ENCODE results near the gene NUDT7. TPM values are rescaled to one million over a fixed set of nuclear protein-coding genes. Genes with fewer than 3 reads are reported as not detected.

NUDT7 gene
- polyA plus RNA-seq, 3 donors, result 4.2 to 6.1 (median 5.0) TPM

DNA sequence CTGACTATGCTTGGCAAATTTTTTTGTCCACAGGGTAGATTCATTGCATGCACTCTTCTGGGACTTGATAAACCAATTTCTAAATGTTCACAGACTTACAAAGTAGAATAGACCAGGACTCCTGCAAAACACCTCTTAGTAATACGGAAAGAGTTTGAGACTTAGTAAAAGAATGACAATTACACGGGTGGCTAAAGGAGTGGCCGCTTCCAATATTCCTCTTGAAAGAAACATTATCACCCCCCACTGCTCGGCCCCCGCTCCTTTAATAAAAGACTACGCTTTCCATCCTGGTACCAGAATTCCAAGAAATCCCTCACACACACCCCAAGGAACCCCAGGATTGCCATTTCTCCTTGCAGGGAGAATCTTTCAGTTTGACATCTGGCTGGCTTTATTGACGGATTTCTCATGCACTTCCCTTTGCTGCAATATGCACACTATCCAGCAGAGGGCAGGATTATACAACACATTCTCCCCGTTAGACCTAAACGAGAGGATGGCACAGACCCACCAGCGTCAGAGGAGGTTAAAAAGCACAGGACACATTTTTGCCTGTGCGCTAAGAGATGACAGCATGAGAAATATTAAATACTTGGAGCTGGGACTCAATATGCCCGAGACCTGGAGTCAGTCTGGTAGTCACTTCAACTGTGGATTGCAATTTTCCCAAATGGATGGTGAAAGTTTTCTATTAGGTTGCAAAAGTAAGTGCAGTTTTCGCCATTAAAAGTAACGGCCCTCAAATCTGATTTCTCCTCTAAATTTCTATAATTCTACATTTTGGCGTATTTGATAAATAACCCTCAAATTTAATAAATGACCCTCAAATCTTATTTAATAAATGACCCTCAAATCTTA lies 46.6 kb upstream of the NUDT7 start:
- Mint-ChIP-seq H3K27me3 (ENCODE audit: low read depth in 3 of 3) (peaks cover 0 to 3% (median 0%) of the 10 kb centered on the region in 3 donors), H3K4me1 (peaks cover 25% of the 10 kb centered on the region), H3K27ac (no peak overlapping the region), H3K4me3 (no peak overlapping the region), H3K36me3 (no peaks in the 10 kb centered on the region), H3K9me3 (peaks cover 0 to 11% (median 2%) of the 10 kb centered on the region in 7 donors)
- no peak overlapping the region for H3K4me3 ChIP-seq (replicated peaks in 1 of 3; ENCODE audit: low read depth in 2 of 3, low read length in 3 of 3)
- no peaks in the 10 kb centered on the region for H3K9me3 ChIP-seq (replicated peaks in 1 of 2; ENCODE audit: control insufficient read depth in 1 of 2, insufficient read depth in 1 of 2, low read length in 2 of 2)
- peaks cover 20 to 28% of the 10 kb centered on the region in 2 donors for H3K4me1 ChIP-seq (ENCODE audit: control insufficient read depth in 1 of 2, insufficient read depth in 2 of 2, low read length in 2 of 2)
- peak; percentile 43 to 57 (median 49) for DNase-seq
- no peaks in the 10 kb centered on the region for H4K20me1 ChIP-seq (ENCODE audit: insufficient read depth, low read length)
- no peak overlapping the region for H3K9ac ChIP-seq (ENCODE audit: insufficient read depth, low read length, poor library complexity, severe bottlenecking)
- no peak overlapping the region for H3K4me2 ChIP-seq (replicated peaks; ENCODE audit: extremely low read depth, low read length, poor library complexity, severe bottlenecking)
- TF ChIP-seq, protein P1, sequence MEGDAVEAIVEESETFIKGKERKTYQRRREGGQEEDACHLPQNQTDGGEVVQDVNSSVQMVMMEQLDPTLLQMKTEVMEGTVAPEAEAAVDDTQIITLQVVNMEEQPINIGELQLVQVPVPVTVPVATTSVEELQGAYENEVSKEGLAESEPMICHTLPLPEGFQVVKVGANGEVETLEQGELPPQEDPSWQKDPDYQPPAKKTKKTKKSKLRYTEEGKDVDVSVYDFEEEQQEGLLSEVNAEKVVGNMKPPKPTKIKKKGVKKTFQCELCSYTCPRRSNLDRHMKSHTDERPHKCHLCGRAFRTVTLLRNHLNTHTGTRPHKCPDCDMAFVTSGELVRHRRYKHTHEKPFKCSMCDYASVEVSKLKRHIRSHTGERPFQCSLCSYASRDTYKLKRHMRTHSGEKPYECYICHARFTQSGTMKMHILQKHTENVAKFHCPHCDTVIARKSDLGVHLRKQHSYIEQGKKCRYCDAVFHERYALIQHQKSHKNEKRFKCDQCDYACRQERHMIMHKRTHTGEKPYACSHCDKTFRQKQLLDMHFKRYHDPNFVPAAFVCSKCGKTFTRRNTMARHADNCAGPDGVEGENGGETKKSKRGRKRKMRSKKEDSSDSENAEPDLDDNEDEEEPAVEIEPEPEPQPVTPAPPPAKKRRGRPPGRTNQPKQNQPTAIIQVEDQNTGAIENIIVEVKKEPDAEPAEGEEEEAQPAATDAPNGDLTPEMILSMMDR (IDR thresholded peaks at IDR 0.05), result peak; percentile 86
- no peaks in the 10 kb centered on the region for H3K79me2 ChIP-seq (ENCODE audit: insufficient read depth, low read length)
- no peak overlapping the region for H2AFZ ChIP-seq (ENCODE audit: insufficient read depth, low read depth, low read length, poor library complexity, severe bottlenecking)
- intact Hi-C loops (cut with micrococcal nuclease), result loop anchor here (1.0 to 10.0 kb wide), 3 partner anchors 295 to 329 kb away; no protein-coding TSS in a partner anchor
- no peaks in the 10 kb centered on the region for H3K36me3 ChIP-seq (replicated peaks in 1 of 2; ENCODE audit: control insufficient read depth in 1 of 2, insufficient read depth in 2 of 2, low read length in 2 of 2)
- no peak overlapping the region for H3K27ac ChIP-seq (ENCODE audit: low read depth in 1 of 2, low read length in 2 of 2)
- 21% methylated on average over 7 of the region's 15 CpGs for WGBS (ENCODE audit: insufficient coverage)
- peaks cover 0 to 3% of the 10 kb centered on the region in 2 donors for H3K27me3 ChIP-seq (ENCODE audit: control insufficient read depth in 2 of 2, insufficient read depth in 2 of 2, low read length in 2 of 2)

DNA sequence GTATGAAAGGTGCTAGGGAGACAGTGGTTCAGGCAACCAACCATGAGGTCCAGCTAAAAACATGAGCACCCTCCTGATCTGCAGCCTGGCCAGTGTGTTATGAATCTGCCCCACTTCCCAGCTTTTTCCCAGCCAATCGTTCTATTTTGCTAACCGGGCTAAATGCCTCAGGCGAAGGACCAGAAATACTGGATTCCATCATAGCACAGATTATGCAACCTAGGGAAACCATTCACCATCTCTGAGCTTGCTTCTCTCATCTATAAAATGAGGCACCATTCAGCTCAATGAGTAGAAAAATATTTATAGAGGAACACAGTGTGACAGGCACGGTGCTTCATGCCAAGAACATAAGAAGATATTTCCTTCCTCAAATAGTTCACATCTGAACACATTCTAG lies 45.2 kb upstream of the NUDT7 start:
- H3K4me3 ChIP-seq (replicated peaks in 1 of 3; ENCODE audit: low read depth in 2 of 3, low read length in 3 of 3), result no peak overlapping the region
- no peak overlapping the region for H3K27ac ChIP-seq (ENCODE audit: low read depth in 1 of 2, low read length in 2 of 2)
- H3K4me1 ChIP-seq (ENCODE audit: control insufficient read depth in 1 of 2, insufficient read depth in 2 of 2, low read length in 2 of 2), result peaks cover 20 to 29% of the 10 kb centered on the region in 2 donors
- no peak for DNase-seq
- H3K9me3 Mint-ChIP-seq, result peaks cover 0 to 13% (median 2%) of the 10 kb centered on the region in 7 donors
- H3K4me3 Mint-ChIP-seq, result no peak overlapping the region
- no peaks in the 10 kb centered on the region for H4K20me1 ChIP-seq (ENCODE audit: insufficient read depth, low read length)
- peaks cover 0 to 3% of the 10 kb centered on the region in 2 donors for H3K27me3 ChIP-seq (ENCODE audit: control insufficient read depth in 2 of 2, insufficient read depth in 2 of 2, low read length in 2 of 2)
- peaks cover 0 to 3% (median 0%) of the 10 kb centered on the region in 3 donors for H3K27me3 Mint-ChIP-seq (ENCODE audit: low read depth in 3 of 3)
- no peak overlapping the region for H3K27ac Mint-ChIP-seq
- intact Hi-C loops (cut with micrococcal nuclease), result loop anchor here (2.0 to 10.0 kb wide), 2 partner anchors 294 to 328 kb away; no protein-coding TSS in a partner anchor
- no peaks in the 10 kb centered on the region for H3K79me2 ChIP-seq (ENCODE audit: insufficient read depth, low read length)
- H3K36me3 Mint-ChIP-seq, result no peaks in the 10 kb centered on the region
- no peaks in the 10 kb centered on the region for H3K36me3 ChIP-seq (replicated peaks in 1 of 2; ENCODE audit: control insufficient read depth in 1 of 2, insufficient read depth in 2 of 2, low read length in 2 of 2)
- TF ChIP-seq, protein P1 (IDR thresholded peaks at IDR 0.05), result no peak
- H3K4me1 Mint-ChIP-seq, result peaks cover 25% of the 10 kb centered on the region
- no CpG with 5 or more reads among the region's 4 CpGs for WGBS (ENCODE audit: insufficient coverage)
- H2AFZ ChIP-seq (ENCODE audit: insufficient read depth, low read depth, low read length, poor library complexity, severe bottlenecking), result no peak overlapping the region
- H3K9ac ChIP-seq (ENCODE audit: insufficient read depth, low read length, poor library complexity, severe bottlenecking), result no peak overlapping the region
- H3K9me3 ChIP-seq (replicated peaks in 1 of 2; ENCODE audit: control insufficient read depth in 1 of 2, insufficient read depth in 1 of 2, low read length in 2 of 2), result no peaks in the 10 kb centered on the region
- no peak overlapping the region for H3K4me2 ChIP-seq (replicated peaks; ENCODE audit: extremely low read depth, low read length, poor library complexity, severe bottlenecking)
